MCF 10A (cell line): ENCODE measurements around the gene HADHB. TPM values are rescaled to one million over a fixed set of nuclear protein-coding genes. Genes with fewer than 3 reads are reported as not detected.

ENCODE experiments used
- BruUV-seq: library from RNA; stranded (reverse); fragments of 400-500 nt; replicated peaks from 2 replicates; lab custom pipeline; 2021; lab: Mats Ljungman, UMichigan
- CTCF ChIA-PET: fragments of 300-600 bp; sonication (Branson Sonifier 250); formaldehyde crosslinking; extraction: SDS; loops from one replicate; lab custom pipeline; 2021; ENCODE audit warnings: antibody characterized with exemption, inconsistent platforms; lab: Yijun Ruan, JAX
- POLR2A ChIA-PET: fragments of 300-600, 350-650 bp; sonication (Branson Sonifier 250); formaldehyde crosslinking; extraction: SDS; loops from one replicate; lab custom pipeline; 2020; ENCODE audit warnings: antibody characterized with exemption, inconsistent platforms; lab: Yijun Ruan, JAX
- DNase-seq: peaks from one replicate; pipeline ENCODE4 v3.0.0-alpha.2; 2018; ENCODE audit not compliant: unreplicated experiment
- H3K27ac Mint-ChIP-seq: one replicate; pipeline ENCODE4 v1.8.0; 2022; ENCODE audit warnings: mild to moderate bottlenecking, low read depth, mixed read lengths; ENCODE audit not compliant: unreplicated experiment
- H3K27me3 Mint-ChIP-seq: one replicate; pipeline ENCODE4 v1.8.0; 2022; ENCODE audit warnings: mixed read lengths; ENCODE audit not compliant: insufficient read depth, unreplicated experiment
- H3K36me3 Mint-ChIP-seq: one replicate; pipeline ENCODE4 v1.8.0; 2022; ENCODE audit warnings: mild to moderate bottlenecking, moderate library complexity, mixed read lengths; ENCODE audit not compliant: insufficient read depth, unreplicated experiment
- H3K4me1 Mint-ChIP-seq: one replicate; pipeline ENCODE4 v1.8.0; 2022; ENCODE audit warnings: mixed read lengths; ENCODE audit not compliant: insufficient read depth, unreplicated experiment
- H3K4me3 Mint-ChIP-seq: one replicate; pipeline ENCODE4 v1.8.0; 2022; ENCODE audit warnings: mild to moderate bottlenecking, moderate library complexity, mixed read lengths; ENCODE audit not compliant: unreplicated experiment
- H3K9me3 Mint-ChIP-seq: one replicate; pipeline ENCODE4 v1.8.0; 2022; ENCODE audit warnings: mixed read lengths; ENCODE audit not compliant: unreplicated experiment
- CTCF ChIP-seq: fragments of 200-600 bp; IDR thresholded peaks from one replicate; pipeline ENCODE4 v1.8.0; 2022; ENCODE audit warnings: antibody characterized with exemption, mild to moderate bottlenecking; ENCODE audit not compliant: unreplicated experiment
- intact Hi-C: fragments of 100-400 bp; cut with micrococcal nuclease; formaldehyde crosslinking; loops from 2 replicates; pipeline ENCODE4 v1.14.1; 2022
- total RNA-seq: library from RNA; stranded (reverse); gene quantifications from 2 replicates; pipeline ENCODE4 v1.2.3, GENCODE V29; 2022

Gene HADHB
- total RNA-seq, 1 experiment from 2014 or later: 143 TPM

- Mint-ChIP-seq H3K4me1 (no peaks in the 10 kb centered on the region), H3K36me3 (peaks cover 86% of the 10 kb centered on the region), H3K4me3 (no peak overlapping the region), H3K9me3 (no peaks in the 10 kb centered on the region), H3K27me3 (no peaks in the 10 kb centered on the region), H3K27ac (no peak overlapping the region)
- no peak for TF ChIP-seq CTCF
- ChIA-PET CTCF (interaction anchor here (2.5 kb wide), 1 partner anchor 14 kb away, joined by 7 read pairs; no protein-coding TSS in a partner anchor), POLR2A (interaction anchor here (0.5 to 1.6 kb wide), 5 partner anchors 9 to 143 kb away, joined by 3 to 5 read pairs (median 3); no protein-coding TSS in a partner anchor)
- intact Hi-C loops: no loop called here
- no peak for DNase-seq
- no TSS peak for BruUV-seq
Observed at GRCh38 chr2:26214759-26215158, 30.0 kb upstream of the HADHB start.

GRCh38 chr2:26215833-26216232 lies 28.9 kb upstream of the HADHB start:
- no TSS peak for BruUV-seq
- no peak overlapping the region for H3K27ac Mint-ChIP-seq

GRCh38 chr2:26216587-26216986 lies 28.2 kb upstream of the HADHB start:
- Mint-ChIP-seq H3K36me3 (peaks cover 76% of the 10 kb centered on the region), H3K27me3 (no peaks in the 10 kb centered on the region), H3K9me3 (no peaks in the 10 kb centered on the region), H3K4me3 (no peak overlapping the region), H3K27ac (no peak overlapping the region), H3K4me1 (no peaks in the 10 kb centered on the region)
- TF ChIP-seq CTCF: no peak
- no peak for DNase-seq
- BruUV-seq: no TSS peak
- intact Hi-C loops: no loop called here
- POLR2A ChIA-PET: interaction anchor here (1.1 to 1.4 kb wide), 2 partner anchors 13 to 27 kb away, joined by 5 to 6 read pairs; partner anchors contain the start of gene HADHA
- CTCF ChIA-PET: interaction anchor here (2.5 kb wide), 1 partner anchor 12 kb away, joined by 7 read pairs; no protein-coding TSS in a partner anchor

More at GRCh38 chr2:26215833-26216232, 28.9 kb upstream of the HADHB start:
- ChIA-PET CTCF (interaction anchor here (2.5 kb wide), 1 partner anchor 13 kb away, joined by 7 read pairs; no protein-coding TSS in a partner anchor), POLR2A (interaction anchor here (0.6 to 1.6 kb wide), 2 partner anchors 10 to 111 kb away, joined by 3 read pairs; no protein-coding TSS in a partner anchor)
- no peaks in the 10 kb centered on the region for H3K27me3 Mint-ChIP-seq
- H3K4me3 Mint-ChIP-seq: no peak overlapping the region
- H3K9me3 Mint-ChIP-seq: no peaks in the 10 kb centered on the region
- H3K36me3 Mint-ChIP-seq: peaks cover 76% of the 10 kb centered on the region
- intact Hi-C loops: no loop called here
- H3K4me1 Mint-ChIP-seq: no peaks in the 10 kb centered on the region
- TF ChIP-seq CTCF: no peak
- DNase-seq: no peak

GRCh38 chr2:26217720-26218119 lies 27.0 kb upstream of the HADHB start:
- no peak overlapping the region for H3K4me3 Mint-ChIP-seq
- H3K9me3 Mint-ChIP-seq: no peaks in the 10 kb centered on the region
- TF ChIP-seq CTCF: no peak
- intact Hi-C loops: no loop called here
- no peaks in the 10 kb centered on the region for H3K4me1 Mint-ChIP-seq
- BruUV-seq: no TSS peak
- no peaks in the 10 kb centered on the region for H3K27me3 Mint-ChIP-seq
- H3K27ac Mint-ChIP-seq: no peak overlapping the region
- DNase-seq: no peak
- peaks cover 73% of the 10 kb centered on the region for H3K36me3 Mint-ChIP-seq
- ChIA-PET POLR2A (no interaction called here), CTCF (interaction anchor here (0.6 kb wide), 1 partner anchor 13 kb away, joined by 3 read pairs; no protein-coding TSS in a partner anchor)
